ENCODE measurements around the gene NUP214. TPM values are rescaled to one million over a fixed set of nuclear protein-coding genes. Genes with fewer than 3 reads are reported as not detected.

The NUP214 gene
- total and polyA plus RNA-seq, 9 donors: 25.0 to 60.7 (median 46.6) TPM

DNA sequence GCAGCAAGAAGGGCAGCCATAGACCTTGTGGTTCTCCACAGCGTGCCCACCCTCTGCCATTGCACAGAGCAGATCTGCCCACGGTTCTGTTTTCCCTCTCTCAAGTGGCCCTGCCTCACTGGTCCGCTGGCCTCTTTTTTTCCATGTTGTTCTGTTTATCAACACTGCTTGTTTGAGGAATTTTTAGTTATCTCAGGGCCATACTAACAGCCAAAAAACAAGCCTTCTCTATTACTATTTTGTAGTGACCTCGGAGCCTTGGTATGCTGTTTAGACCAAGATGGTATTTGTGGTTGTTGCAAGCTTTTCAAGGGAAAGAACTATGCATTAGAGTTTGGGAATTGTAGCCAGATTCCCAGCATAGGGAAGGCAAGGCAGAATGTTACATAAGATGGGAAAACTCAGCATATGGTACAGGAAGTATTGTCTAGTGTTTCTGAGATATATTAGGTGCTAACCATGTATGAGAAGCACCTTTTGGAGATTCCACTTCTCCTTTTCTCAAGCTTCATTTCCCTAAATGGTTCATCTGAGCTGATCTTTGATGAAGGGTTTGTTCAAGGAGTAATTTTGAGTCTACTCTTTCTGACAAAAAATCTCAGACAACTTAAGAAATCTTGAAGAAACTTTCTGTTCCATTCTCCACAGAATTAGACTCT, 54.3 kb downstream of the NUP214 start:
- TF ChIP-seq EP300 (IDR thresholded peaks at IDR 0.05): no peak
- Histone ChIP-seq H3K9me3 (no peaks in the 10 kb centered on the region), H3K4me3 (no peak overlapping the region), H3K27ac (no peak overlapping the region), H3K36me3 (no peaks in the 10 kb centered on the region), H3K4me1 (ENCODE audit: insufficient read depth) (peaks cover 10% of the 10 kb centered on the region), H3K27me3 (no peaks in the 10 kb centered on the region)
- no peak for DNase-seq
- WGBS, 3 donors: 5 to 23% (median 5%) methylated on average over 4 of the region's 4 CpGs
- intact Hi-C loops (cut with DNase I): loop anchor here (2.0 to 5.0 kb wide), 2 partner anchors 157 to 158 kb away; no protein-coding TSS in a partner anchor

DNA sequence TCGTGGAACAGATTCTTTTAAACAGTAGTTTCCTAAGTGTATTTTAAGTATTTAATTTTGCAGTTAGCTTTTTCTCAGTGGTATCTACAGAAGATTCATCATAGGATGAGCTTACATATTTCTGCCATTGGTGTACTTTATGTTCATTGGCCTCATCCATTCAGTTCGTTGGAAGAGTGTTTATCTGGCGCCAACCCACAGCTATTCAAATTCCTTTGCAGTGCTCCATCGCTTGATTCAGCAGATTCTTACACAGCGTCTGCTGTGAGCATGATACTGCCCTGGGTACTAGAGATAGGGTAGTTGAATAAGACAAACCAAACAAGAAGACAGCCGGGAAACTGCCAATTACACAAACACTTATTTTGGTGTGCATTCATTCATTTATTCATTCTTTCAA, 55.1 kb downstream of the NUP214 start:
- intact Hi-C loops (cut with DNase I): no loop called here
- TF ChIP-seq EP300 (IDR thresholded peaks at IDR 0.05) (no peak), CTCF (IDR thresholded peaks at IDR 0.05) (no peak), POLR2A (IDR thresholded peaks at IDR 0.05) (no peak)
- no peak overlapping the region for H3K4me3 ChIP-seq
- no peaks in the 10 kb centered on the region for H3K9me3 ChIP-seq
- H3K27me3 ChIP-seq: no peaks in the 10 kb centered on the region
- no peaks in the 10 kb centered on the region for H3K36me3 ChIP-seq
- no peak overlapping the region for H3K27ac ChIP-seq
- H3K4me1 ChIP-seq (ENCODE audit: insufficient read depth): peaks cover 10% of the 10 kb centered on the region
- DNase-seq: peak in 1 of 5 donors; percentile 9
- 9 to 27% (median 9%) methylated on average over 6 of the region's 6 CpGs for WGBS, 3 donors

- no peaks in the 10 kb centered on the region for H3K9me3 ChIP-seq
- no peaks in the 10 kb centered on the region for H3K36me3 ChIP-seq
- H3K27ac ChIP-seq: no peak overlapping the region
- TF ChIP-seq POLR2A (IDR thresholded peaks at IDR 0.05) (no peak), EP300 (IDR thresholded peaks at IDR 0.05) (no peak), CTCF (IDR thresholded peaks at IDR 0.05) (no peak)
- H3K4me3 ChIP-seq: no peak overlapping the region
- DNase-seq: no peak
- intact Hi-C loops (cut with DNase I): no loop called here
- H3K4me1 ChIP-seq (ENCODE audit: insufficient read depth): peaks cover 10% of the 10 kb centered on the region
- H3K27me3 ChIP-seq: no peaks in the 10 kb centered on the region
- WGBS, 3 donors: 85 to 90% (median 88%) methylated on average over 6 of the region's 6 CpGs
Measured at GRCh38 chr9:131181091-131181681, 55.8 kb downstream of the NUP214 start.

DNA sequence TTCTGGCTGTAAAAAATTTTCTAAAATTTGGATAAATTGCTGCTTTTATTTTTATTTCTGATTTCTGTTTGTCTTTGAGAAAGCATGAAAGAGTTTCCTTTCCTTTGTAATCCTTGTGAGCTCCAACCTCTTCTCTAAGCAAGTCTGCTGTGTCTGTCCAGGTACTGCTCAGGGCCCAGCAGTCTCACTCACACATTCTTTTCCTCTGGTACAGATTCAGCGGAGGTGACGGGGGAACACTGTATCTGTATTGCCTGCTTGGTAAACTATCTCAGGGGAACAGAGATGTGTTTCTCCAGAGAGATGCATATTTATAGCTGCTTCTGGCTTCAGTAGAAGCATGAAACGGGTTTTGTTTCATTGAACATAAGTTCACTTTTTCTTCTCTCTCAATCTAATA, 60.5 kb downstream of the NUP214 start:
- Histone ChIP-seq H3K4me3 (no peak overlapping the region), H3K36me3 (no peaks in the 10 kb centered on the region)
- 78 to 88% (median 81%) methylated on average over 3 of the region's 3 CpGs for WGBS, 3 donors

More for the DNA sequence above, 60.5 kb downstream of the NUP214 start:
- no peaks in the 10 kb centered on the region for H3K27me3 ChIP-seq
- no peak for DNase-seq
- TF ChIP-seq POLR2A (IDR thresholded peaks at IDR 0.05): no peak
- TF ChIP-seq EP300 (IDR thresholded peaks at IDR 0.05): no peak
- TF ChIP-seq CTCF (IDR thresholded peaks at IDR 0.05): no peak
- H3K9me3 ChIP-seq: no peaks in the 10 kb centered on the region
- intact Hi-C loops (cut with DNase I): no loop called here
- H3K27ac ChIP-seq: no peak overlapping the region
- peaks cover 4% of the 10 kb centered on the region for H3K4me1 ChIP-seq (ENCODE audit: insufficient read depth)
